HepG2 (cell line): ENCODE data around the gene C5. TPM values are rescaled to one million over a fixed set of nuclear protein-coding genes. Genes with fewer than 3 reads are reported as not detected.

Experiments
- CSRNP1 ChIP-seq: sonication (generic); formaldehyde crosslinking; IDR thresholded peaks from 2 replicates; pipeline ENCODE4 v1.8.1; 2023; ENCODE audit warnings: mild to moderate bottlenecking, missing genetic modification reagents
- E2F5 ChIP-seq: sonication (generic); formaldehyde crosslinking; conservative IDR thresholded peaks from 2 replicates; pipeline ENCODE4 v1.4.0; 2020; ENCODE audit warnings: missing genetic modification reagents
- ETV6 ChIP-seq: sonication (generic); formaldehyde crosslinking; conservative IDR thresholded peaks from 2 replicates; pipeline ENCODE4 v1.4.0; 2020; ENCODE audit warnings: missing genetic modification reagents
- FOSL1 ChIP-seq: sonication (generic); formaldehyde crosslinking; IDR thresholded peaks from 2 replicates; pipeline ENCODE4 v1.9.0; 2021; ENCODE audit warnings: missing genetic modification reagents, borderline replicate concordance
- GTF2F1 ChIP-seq: fragments of 150-350 bp; IDR thresholded peaks from 2 replicates; pipeline ENCODE4 v1.6.1; 2014; ENCODE audit warnings: low read length
- KLF13 ChIP-seq: sonication (generic); formaldehyde crosslinking; IDR thresholded peaks from 2 replicates; pipeline ENCODE4 v1.4.0; 2020; ENCODE audit warnings: mild to moderate bottlenecking, missing genetic modification reagents
- TBP ChIP-seq: sonication (generic); formaldehyde crosslinking; IDR thresholded peaks from 2 replicates; pipeline ENCODE4 v1.5.0; 2020; ENCODE audit warnings: missing genetic modification reagents
- UBTF ChIP-seq: sonication (generic); formaldehyde crosslinking; IDR thresholded peaks from 2 replicates; pipeline ENCODE4 v1.4.0; 2020; ENCODE audit warnings: mild to moderate bottlenecking, missing genetic modification reagents
- ZBTB7B ChIP-seq: sonication (generic); formaldehyde crosslinking; IDR thresholded peaks from 2 replicates; pipeline ENCODE4 v1.4.0; 2020; ENCODE audit warnings: missing genetic modification reagents
- ZFP36L2 ChIP-seq: sonication (generic); formaldehyde crosslinking; IDR thresholded peaks from 2 replicates; pipeline ENCODE4 v1.4.0; 2020; ENCODE audit warnings: missing genetic modification reagents
- ZFP90 ChIP-seq: sonication (generic); formaldehyde crosslinking; IDR thresholded peaks from 2 replicates; pipeline ENCODE4 v1.8.0; 2022; ENCODE audit warnings: missing genetic modification reagents, mild to moderate bottlenecking, inconsistent platforms, borderline replicate concordance
- ZNF275 ChIP-seq: sonication (generic); formaldehyde crosslinking; IDR thresholded peaks from 2 replicates; pipeline ENCODE4 v1.8.0; 2022; ENCODE audit warnings: missing genetic modification reagents, mild to moderate bottlenecking, inconsistent platforms, borderline replicate concordance
- ZNF646 ChIP-seq: sonication (generic); formaldehyde crosslinking; IDR thresholded peaks from 2 replicates; pipeline ENCODE4 v1.9.0; 2021; ENCODE audit warnings: mild to moderate bottlenecking, missing genetic modification reagents
- ZNF749 ChIP-seq: sonication (generic); formaldehyde crosslinking; IDR thresholded peaks from 2 replicates; pipeline ENCODE4 v1.8.0; 2022; ENCODE audit warnings: mild to moderate bottlenecking, missing genetic modification reagents, moderate library complexity, borderline replicate concordance
- ZNF792 ChIP-seq: IDR thresholded peaks from 2 replicates; pipeline ENCODE4 v1.6.1; 2016
- polyA plus RNA-seq, 8 experiments: library from polyadenylated mRNA; depleted of rRNA in 3 of 8; stranded (reverse) in 7 of 8; unstranded in 1 of 8; fragments of >200 nt; fragmentation: Illumina TruSeq in 4 of 8; extraction: Trizol in 4 of 8; gene quantifications; 2 replicates each; pipeline versions ENCODE4 v1.2.1 to v1.2.3, GENCODE V29; 2011 to 2016; ENCODE audit warnings: low read depth in 4 of 8, missing spikeins in 1 of 8, mixed read lengths in 1 of 8; ENCODE audit not compliant: insufficient read depth in 1 of 8
- total RNA-seq, 5 experiments: library from RNA; depleted of rRNA; stranded (reverse); fragments of >200 nt; fragmentation: Illumina TruSeq; extraction: Trizol; gene quantifications; 2 replicates each; pipeline ENCODE4 v1.2.3, GENCODE V29; 2016; ENCODE audit warnings: low read depth in 1 of 5

C5 gene
- total and polyA plus RNA-seq, 2 of the 13 experiments (the other 11 are each of a cell fraction or from before 2014, with no cell fraction given): 57.6 to 192 TPM

GRCh38 chr9:121074370-121075250 is 24.5 kb upstream of the C5 start, which contains the start of gene CNTRL (continued):
- TF ChIP-seq ZNF275 (CRISPR knock-in tag) (peak; percentile 95; the same call in 1 of the 2 replicates), UBTF (CRISPR knock-in tag) (peak; percentile 93), ZNF749 (CRISPR knock-in tag) (peak; percentile 98), FOSL1 (no peak), ETV6 (CRISPR knock-in tag) (no peak; the same call in none of the 2 replicates), KLF13 (peak; percentile 88), E2F5 (peak; percentile 82), ZBTB7B (peak; percentile 76; the same call in 1 of the 2 replicates), ZNF792 (peak; percentile 95; the same call in 1 of the 2 replicates), TBP (CRISPR knock-in tag) (no peak), ZNF646 (CRISPR knock-in tag) (peak; percentile 12; the same call in 1 of the 2 replicates), CSRNP1 (CRISPR knock-in tag) (peak; percentile 87), ZFP90 (peak; percentile 97), ZFP36L2 (CRISPR knock-in tag) (no peak), GTF2F1 (no peak)
